ES-I3 (cell line): ENCODE data around the gene ZDHHC12.

Source experiments
- H3K36me3 ChIP-seq: 2 replicates; pipeline ENCODE4 v1.6.1; 2013; ENCODE audit warnings: mild to moderate bottlenecking, low read length, control low read depth, moderate library complexity; ENCODE audit not compliant: insufficient read depth
- H3K4me1 ChIP-seq: 2 replicates; pipeline ENCODE4 v1.6.1; 2013; ENCODE audit warnings: mild to moderate bottlenecking, control low read depth, low read length; ENCODE audit not compliant: insufficient read depth
- H3K9ac ChIP-seq: 2 replicates; pipeline ENCODE4 v1.6.1; 2013; ENCODE audit warnings: low read depth, mild to moderate bottlenecking, low read length, moderate library complexity
- H3K9me3 ChIP-seq: 2 replicates; pipeline ENCODE4 v1.6.1; 2013; ENCODE audit warnings: mild to moderate bottlenecking, low read length, moderate library complexity; ENCODE audit not compliant: control insufficient read depth, insufficient read depth

The ZDHHC12 gene

GRCh38 chr9:128723866-128724743, at the start of gene ZDHHC12:
Gene ZDHHC12 (minus strand): TSS chr9:128724127. CDS start chr9:128724093, 34 bp downstream.
- no peaks in the 10 kb centered on the region for H3K9me3 ChIP-seq

GRCh38 chr9:128773049-128773448, 49.1 kb upstream of the ZDHHC12 start:
- Histone ChIP-seq H3K9ac (no peak overlapping the region), H3K4me1 (no peaks in the 10 kb centered on the region; the same call in 1 of the 2 replicates), H3K36me3 (no peaks in the 10 kb centered on the region), H3K9me3 (no peaks in the 10 kb centered on the region)

More at GRCh38 chr9:128723866-128724743, at the start of gene ZDHHC12:
- Histone ChIP-seq H3K36me3 (no peaks in the 10 kb centered on the region; the same call in 1 of the 2 replicates), H3K4me1 (no peaks in the 10 kb centered on the region; the same call in 1 of the 2 replicates), H3K9ac (peak within 1 kb of the TSS; percentile 57)

GRCh38 chr9:128771745-128772519, 48.0 kb upstream of the ZDHHC12 start, which contains the start of gene ZER1:
Gene ZER1 (minus strand): TSS chr9:128771927. CDS start chr9:128755565, 16,362 bp downstream.
- no peaks in the 10 kb centered on the region for H3K36me3 ChIP-seq

GRCh38 chr9:128771094-128771721, 47.3 kb upstream of the ZDHHC12 start:
- H3K9me3 ChIP-seq, result no peaks in the 10 kb centered on the region
- no peaks in the 10 kb centered on the region; the same call in 1 of the 2 replicates for H3K4me1 ChIP-seq
- peak overlapping the region; percentile 61 for H3K9ac ChIP-seq
- no peaks in the 10 kb centered on the region for H3K36me3 ChIP-seq

More at GRCh38 chr9:128771745-128772519, 48.0 kb upstream of the ZDHHC12 start, which contains the start of gene ZER1:
- no peaks in the 10 kb centered on the region; the same call in 1 of the 2 replicates for H3K4me1 ChIP-seq
- no peaks in the 10 kb centered on the region for H3K9me3 ChIP-seq
- H3K9ac ChIP-seq, result peak within 1 kb of the TSS; percentile 61

- Histone ChIP-seq H3K9ac (peak overlapping the region; percentile 61; the same call in 1 of the 2 replicates), H3K4me1 (no peaks in the 10 kb centered on the region; the same call in 1 of the 2 replicates), H3K36me3 (no peaks in the 10 kb centered on the region), H3K9me3 (no peaks in the 10 kb centered on the region)
Observed at GRCh38 chr9:128770286-128771030, 46.5 kb upstream of the ZDHHC12 start.

GRCh38 chr9:128768606-128769005, 44.7 kb upstream of the ZDHHC12 start:
- Histone ChIP-seq H3K36me3 (no peaks in the 10 kb centered on the region), H3K9ac (no peak overlapping the region), H3K9me3 (no peaks in the 10 kb centered on the region), H3K4me1 (peaks cover 9% of the 10 kb centered on the region; the same call in 1 of the 2 replicates)

GRCh38 chr9:128765499-128765898, 41.6 kb upstream of the ZDHHC12 start:
- Histone ChIP-seq H3K9me3 (no peaks in the 10 kb centered on the region), H3K4me1 (peaks cover 9% of the 10 kb centered on the region; the same call in 1 of the 2 replicates), H3K9ac (no peak overlapping the region), H3K36me3 (no peaks in the 10 kb centered on the region)

- Histone ChIP-seq H3K9me3 (no peaks in the 10 kb centered on the region), H3K4me1 (peaks cover 9% of the 10 kb centered on the region; the same call in 1 of the 2 replicates), H3K9ac (no peak overlapping the region), H3K36me3 (no peaks in the 10 kb centered on the region)
Observed at GRCh38 chr9:128764361-128764760, 40.4 kb upstream of the ZDHHC12 start.

- Histone ChIP-seq H3K36me3 (no peaks in the 10 kb centered on the region), H3K9me3 (no peaks in the 10 kb centered on the region), H3K9ac (no peak overlapping the region), H3K4me1 (peaks cover 9% of the 10 kb centered on the region; the same call in 1 of the 2 replicates)
Observed at GRCh38 chr9:128762671-128763449, 38.9 kb upstream of the ZDHHC12 start.

GRCh38 chr9:128757602-128758001, 33.7 kb upstream of the ZDHHC12 start:
- no peak overlapping the region for H3K9ac ChIP-seq

GRCh38 chr9:128753627-128754026, 29.7 kb upstream of the ZDHHC12 start:
- Histone ChIP-seq H3K36me3 (peaks cover 3% of the 10 kb centered on the region; the same call in 1 of the 2 replicates), H3K9me3 (no peaks in the 10 kb centered on the region), H3K9ac (no peak overlapping the region), H3K4me1 (no peaks in the 10 kb centered on the region)

More at GRCh38 chr9:128757602-128758001, 33.7 kb upstream of the ZDHHC12 start:
- Histone ChIP-seq H3K4me1 (no peaks in the 10 kb centered on the region), H3K9me3 (no peaks in the 10 kb centered on the region), H3K36me3 (peaks cover 3% of the 10 kb centered on the region; the same call in 1 of the 2 replicates)

GRCh38 chr9:128750926-128751595, 27.1 kb upstream of the ZDHHC12 start:
- H3K9ac ChIP-seq, result no peak overlapping the region
- no peaks in the 10 kb centered on the region for H3K4me1 ChIP-seq
- H3K9me3 ChIP-seq, result no peaks in the 10 kb centered on the region
- H3K36me3 ChIP-seq, result peaks cover 3% of the 10 kb centered on the region; the same call in 1 of the 2 replicates
